ENCODE data around the gene SAMD4B. TPM values are rescaled to one million over a fixed set of nuclear protein-coding genes. Genes with fewer than 3 reads are reported as not detected.

Gene SAMD4B
- total and polyA plus RNA-seq, 9 of the 15 experiments (the other 6 are each of a cell fraction or from before 2014, with no cell fraction given): 3.4 to 90.5 (median 38.0) TPM

- TF ChIP-seq RREB1 (CRISPR knock-in tag; IDR thresholded peaks at IDR 0.05): no peak
- no peak for TF ChIP-seq CREB3L1 (IDR thresholded peaks at IDR 0.05; ENCODE audit: borderline replicate concordance, low read depth)
- no peak for TF ChIP-seq ATF3 (IDR thresholded peaks at IDR 0.05)
- no peak for TF ChIP-seq ATF3 (CRISPR knock-in tag; conservative IDR thresholded peaks at IDR 0.05)
- TF ChIP-seq ZNF277 (CRISPR knock-in tag; IDR thresholded peaks at IDR 0.05; ENCODE audit: borderline replicate concordance): no peak
- TF ChIP-seq LCOR (CRISPR knock-in tag; IDR thresholded peaks at IDR 0.05): no peak
- no peak for TF ChIP-seq CTCFL (IDR thresholded peaks at IDR 0.05; ENCODE audit: borderline replicate concordance, insufficient read depth, low read depth, low read length, poor library complexity, severe bottlenecking)
- no peak for TF ChIP-seq SNAPC5 (CRISPR knock-in tag; IDR thresholded peaks at IDR 0.05)
- TF ChIP-seq ZNF140 (CRISPR knock-in tag; IDR thresholded peaks at IDR 0.05): no peak
- TF ChIP-seq CHCHD3 (CRISPR knock-in tag; IDR thresholded peaks at IDR 0.05): no peak
- no peak for TF ChIP-seq ZNF274 (IDR thresholded peaks at IDR 0.05; ENCODE audit: borderline replicate concordance, low read depth, low read length)
- TF ChIP-seq TBP (optimal IDR thresholded peaks at IDR 0.05; ENCODE audit: low read depth, low read length): no peak
- TF ChIP-seq HIVEP1 (CRISPR knock-in tag; IDR thresholded peaks at IDR 0.05): no peak
Measured at GRCh38 chr19:39335168-39335548, 7.1 kb upstream of the SAMD4B start (continued).

Measured in K562 (cell line).